ENCODE data around the gene PRR12. TPM values are rescaled to one million over a fixed set of nuclear protein-coding genes. Genes with fewer than 3 reads are reported as not detected.

The PRR12 gene
- total RNA-seq, 1 donor from 2014 or later: 32.0 TPM

DNA sequence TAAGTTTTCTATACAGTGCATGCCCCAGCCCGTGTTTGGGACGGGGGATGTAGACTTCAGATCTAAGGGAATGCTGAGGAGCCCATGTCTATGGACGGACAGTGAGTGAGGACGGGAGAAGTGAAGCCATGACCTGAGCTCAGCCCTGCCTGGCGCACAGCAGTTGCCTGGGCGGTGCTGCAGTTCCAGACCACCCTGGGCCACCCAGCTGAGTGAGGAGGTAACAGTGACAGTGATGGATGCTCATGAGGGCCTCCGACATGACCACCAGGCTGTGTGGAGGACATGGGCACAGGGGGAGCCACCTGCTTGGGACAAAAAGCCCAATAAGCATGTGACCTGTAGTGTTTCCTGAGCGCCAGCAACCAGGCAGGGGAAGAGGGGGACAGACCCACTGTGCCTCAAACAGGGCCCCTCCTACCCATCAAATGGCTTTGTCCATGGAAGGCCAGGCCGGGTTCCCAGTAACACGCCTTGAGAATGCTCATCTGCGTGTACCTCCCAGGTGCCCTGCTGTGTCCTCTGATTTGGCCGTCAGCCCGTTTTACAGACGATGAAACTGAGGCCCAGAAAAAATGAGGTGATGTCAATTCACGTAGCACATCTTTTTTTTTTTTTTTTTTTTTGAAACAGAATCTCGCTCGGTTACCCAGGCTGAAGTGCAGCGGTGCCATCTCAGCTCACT lies 33.2 kb upstream of the PRR12 start:
- ATAC-seq: no peak
- TF ChIP-seq, protein P1, sequence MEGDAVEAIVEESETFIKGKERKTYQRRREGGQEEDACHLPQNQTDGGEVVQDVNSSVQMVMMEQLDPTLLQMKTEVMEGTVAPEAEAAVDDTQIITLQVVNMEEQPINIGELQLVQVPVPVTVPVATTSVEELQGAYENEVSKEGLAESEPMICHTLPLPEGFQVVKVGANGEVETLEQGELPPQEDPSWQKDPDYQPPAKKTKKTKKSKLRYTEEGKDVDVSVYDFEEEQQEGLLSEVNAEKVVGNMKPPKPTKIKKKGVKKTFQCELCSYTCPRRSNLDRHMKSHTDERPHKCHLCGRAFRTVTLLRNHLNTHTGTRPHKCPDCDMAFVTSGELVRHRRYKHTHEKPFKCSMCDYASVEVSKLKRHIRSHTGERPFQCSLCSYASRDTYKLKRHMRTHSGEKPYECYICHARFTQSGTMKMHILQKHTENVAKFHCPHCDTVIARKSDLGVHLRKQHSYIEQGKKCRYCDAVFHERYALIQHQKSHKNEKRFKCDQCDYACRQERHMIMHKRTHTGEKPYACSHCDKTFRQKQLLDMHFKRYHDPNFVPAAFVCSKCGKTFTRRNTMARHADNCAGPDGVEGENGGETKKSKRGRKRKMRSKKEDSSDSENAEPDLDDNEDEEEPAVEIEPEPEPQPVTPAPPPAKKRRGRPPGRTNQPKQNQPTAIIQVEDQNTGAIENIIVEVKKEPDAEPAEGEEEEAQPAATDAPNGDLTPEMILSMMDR (IDR thresholded peaks at IDR 0.05): no peak
- H3K36me3 ChIP-seq: peaks cover 59% of the 10 kb centered on the region
- peaks cover 44% of the 10 kb centered on the region for H3K4me1 ChIP-seq
- no peak overlapping the region for H3K4me3 ChIP-seq
- intact Hi-C loops (cut with DNase I): no loop called here
- no peak overlapping the region for H3K27ac ChIP-seq
- no peaks in the 10 kb centered on the region for H3K9me3 ChIP-seq
- H3K27me3 ChIP-seq (ENCODE audit: low read depth): no peaks in the 10 kb centered on the region
- no peak for DNase-seq

DNA sequence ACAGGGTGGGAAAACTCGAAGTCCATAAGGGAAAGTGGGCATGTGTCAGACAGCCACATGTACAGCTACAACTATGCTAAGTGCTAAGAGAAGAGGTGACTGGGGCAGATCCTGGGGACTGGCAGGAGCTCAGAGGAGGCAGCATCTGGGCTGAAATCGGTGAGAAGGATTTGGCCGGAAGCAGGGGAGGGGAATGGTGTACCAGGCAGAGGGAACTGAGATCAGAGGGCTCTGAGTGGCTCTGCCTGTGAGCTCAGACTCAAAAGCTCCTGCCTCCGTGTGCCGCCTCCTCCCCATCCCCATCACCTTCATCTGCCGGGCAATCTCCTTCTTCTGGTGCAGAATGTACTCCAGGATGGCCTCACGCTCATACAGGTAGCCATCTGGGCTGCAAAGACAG lies 32.4 kb upstream of the PRR12 start:
- no peak for ATAC-seq
- intact Hi-C loops (cut with DNase I): no loop called here
- Histone ChIP-seq H3K27ac (no peak overlapping the region), H3K4me3 (no peak overlapping the region), H3K36me3 (peaks cover 59% of the 10 kb centered on the region), H3K4me1 (peaks cover 39% of the 10 kb centered on the region), H3K27me3 (ENCODE audit: low read depth) (no peaks in the 10 kb centered on the region), H3K9me3 (no peaks in the 10 kb centered on the region)
- TF ChIP-seq, protein P1 (IDR thresholded peaks at IDR 0.05): no peak
- no peak for DNase-seq

GRCh38 chr19:49559443-49559842 lies 31.5 kb upstream of the PRR12 start:
- Histone ChIP-seq H3K27ac (no peak overlapping the region), H3K36me3 (peaks cover 61% of the 10 kb centered on the region)

GRCh38 chr19:49559928-49560327 lies 31.1 kb upstream of the PRR12 start:
- TF ChIP-seq, protein P1 (IDR thresholded peaks at IDR 0.05): no peak

More at GRCh38 chr19:49559443-49559842, 31.5 kb upstream of the PRR12 start:
- peaks cover 32% of the 10 kb centered on the region for H3K4me1 ChIP-seq
- no peaks in the 10 kb centered on the region for H3K27me3 ChIP-seq (ENCODE audit: low read depth)
- DNase-seq: no peak
- no peak overlapping the region for H3K4me3 ChIP-seq
- no peak for ATAC-seq
- TF ChIP-seq, protein P1 (IDR thresholded peaks at IDR 0.05): no peak
- H3K9me3 ChIP-seq: no peaks in the 10 kb centered on the region
- intact Hi-C loops (cut with DNase I): no loop called here

DNA sequence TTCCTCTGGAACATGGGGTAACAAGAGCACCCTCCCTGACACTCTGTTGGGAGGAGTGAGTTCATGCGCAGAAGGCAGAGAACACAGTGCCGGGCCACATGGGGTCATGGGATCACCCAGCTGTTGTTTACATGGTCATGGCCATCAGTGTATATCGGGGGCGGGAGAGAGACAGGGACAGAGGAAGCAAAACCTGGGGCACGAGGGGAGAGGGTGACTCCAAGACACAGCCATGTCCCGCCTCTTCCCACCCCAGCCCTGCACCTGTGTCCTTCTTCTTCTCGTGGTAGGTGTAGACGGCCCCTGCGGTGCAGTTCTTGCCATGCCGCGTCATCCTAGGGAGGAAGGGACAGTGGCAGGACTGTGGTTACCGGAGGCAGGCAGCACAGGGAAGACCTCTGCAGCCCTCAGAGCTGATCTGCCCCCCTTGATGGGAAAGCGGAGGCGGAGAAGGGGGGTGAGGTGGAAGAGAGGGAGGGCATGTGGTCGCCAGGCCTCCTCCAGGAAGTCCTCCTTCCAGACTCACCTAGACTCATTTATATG lies 30.6 kb upstream of the PRR12 start:
- Histone ChIP-seq H3K36me3 (peaks cover 51% of the 10 kb centered on the region), H3K27me3 (ENCODE audit: low read depth) (no peaks in the 10 kb centered on the region), H3K4me3 (no peak overlapping the region), H3K4me1 (peaks cover 31% of the 10 kb centered on the region), H3K9me3 (no peaks in the 10 kb centered on the region), H3K27ac (no peak overlapping the region)
- intact Hi-C loops (cut with DNase I): no loop called here
- DNase-seq (no peak), ATAC-seq (peak in 1 of 2 donors; percentile 5)
- TF ChIP-seq, protein P1 (IDR thresholded peaks at IDR 0.05): no peak

More at GRCh38 chr19:49559928-49560327, 31.1 kb upstream of the PRR12 start:
- no peak overlapping the region for H3K27ac ChIP-seq
- ATAC-seq (no peak), DNase-seq (no peak)
- H3K9me3 ChIP-seq: no peaks in the 10 kb centered on the region
- H3K4me3 ChIP-seq: no peak overlapping the region
- H3K4me1 ChIP-seq: peaks cover 31% of the 10 kb centered on the region
- H3K36me3 ChIP-seq: peaks cover 56% of the 10 kb centered on the region
- H3K27me3 ChIP-seq (ENCODE audit: low read depth): no peaks in the 10 kb centered on the region
- intact Hi-C loops (cut with DNase I): no loop called here
